ENCODE measurements around the gene CPO.

CPO gene

DNA sequence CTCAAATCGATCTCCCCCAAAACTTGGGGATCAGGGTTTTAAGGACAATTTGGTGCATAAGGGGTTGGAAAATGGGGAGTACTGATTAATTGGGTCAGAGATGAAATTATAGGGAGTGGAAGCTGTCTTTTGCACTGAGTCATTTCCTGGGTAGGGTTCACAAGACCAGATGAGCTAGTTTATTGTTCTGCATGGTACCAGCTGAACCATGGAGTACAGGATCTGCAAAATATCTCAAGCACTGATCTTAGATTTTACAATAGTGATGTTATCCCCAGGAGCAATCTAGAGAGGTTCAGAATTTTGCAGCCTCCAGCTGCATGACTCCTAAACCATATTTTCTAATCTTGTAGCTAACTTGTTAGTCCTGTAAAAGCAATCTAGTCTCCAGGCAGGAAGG is 73.1 kb downstream of the CPO start:
- ChIA-PET POLR2A (no interaction called here), CTCF (interaction anchor here (1.3 to 3.7 kb wide), 3 partner anchors 18 to 23 kb away, joined by 3 to 10 read pairs (median 3); no protein-coding TSS in a partner anchor)
- DNase-seq (ENCODE audit: extremely low spot score): no peak
- TF ChIP-seq, protein P1, sequence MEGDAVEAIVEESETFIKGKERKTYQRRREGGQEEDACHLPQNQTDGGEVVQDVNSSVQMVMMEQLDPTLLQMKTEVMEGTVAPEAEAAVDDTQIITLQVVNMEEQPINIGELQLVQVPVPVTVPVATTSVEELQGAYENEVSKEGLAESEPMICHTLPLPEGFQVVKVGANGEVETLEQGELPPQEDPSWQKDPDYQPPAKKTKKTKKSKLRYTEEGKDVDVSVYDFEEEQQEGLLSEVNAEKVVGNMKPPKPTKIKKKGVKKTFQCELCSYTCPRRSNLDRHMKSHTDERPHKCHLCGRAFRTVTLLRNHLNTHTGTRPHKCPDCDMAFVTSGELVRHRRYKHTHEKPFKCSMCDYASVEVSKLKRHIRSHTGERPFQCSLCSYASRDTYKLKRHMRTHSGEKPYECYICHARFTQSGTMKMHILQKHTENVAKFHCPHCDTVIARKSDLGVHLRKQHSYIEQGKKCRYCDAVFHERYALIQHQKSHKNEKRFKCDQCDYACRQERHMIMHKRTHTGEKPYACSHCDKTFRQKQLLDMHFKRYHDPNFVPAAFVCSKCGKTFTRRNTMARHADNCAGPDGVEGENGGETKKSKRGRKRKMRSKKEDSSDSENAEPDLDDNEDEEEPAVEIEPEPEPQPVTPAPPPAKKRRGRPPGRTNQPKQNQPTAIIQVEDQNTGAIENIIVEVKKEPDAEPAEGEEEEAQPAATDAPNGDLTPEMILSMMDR (IDR thresholded peaks at IDR 0.05; ENCODE audit: control extremely low read depth, extremely low read depth, low read depth, missing control alignments): no peak

DNA sequence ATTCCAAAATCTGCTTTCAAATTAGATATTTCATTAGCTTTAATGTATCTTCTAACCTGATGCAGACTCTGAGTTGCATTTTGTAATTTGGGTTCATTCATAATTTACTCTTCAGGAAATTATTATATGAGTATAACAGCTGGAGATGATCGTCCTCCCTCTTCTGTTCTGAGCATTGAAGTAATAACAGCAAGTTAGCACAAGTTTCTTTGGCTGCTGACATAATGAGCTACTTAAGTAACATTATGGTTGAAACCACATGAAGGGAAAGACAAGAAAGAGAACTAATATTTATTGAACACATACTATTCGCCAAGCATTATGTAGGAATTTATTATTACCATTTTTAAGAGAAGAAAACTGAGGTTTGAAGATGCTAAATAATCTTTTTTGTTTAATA is 75.1 kb downstream of the CPO start:
- ChIA-PET POLR2A (no interaction called here), CTCF (interaction anchor here (1.2 to 1.5 kb wide), 2 partner anchors 19 to 292 kb away, joined by 3 to 4 read pairs; no protein-coding TSS in a partner anchor)
- TF ChIP-seq, protein P1 (IDR thresholded peaks at IDR 0.05; ENCODE audit: control extremely low read depth, extremely low read depth, low read depth, missing control alignments): no peak
- DNase-seq (ENCODE audit: extremely low spot score): no peak

GRCh38 chr2:207015901-207016300 is 76.6 kb downstream of the CPO start:
- DNase-seq (ENCODE audit: extremely low spot score): no peak
- TF ChIP-seq, protein P1 (IDR thresholded peaks at IDR 0.05; ENCODE audit: control extremely low read depth, extremely low read depth, low read depth, missing control alignments): no peak
- POLR2A ChIA-PET: no interaction called here
- CTCF ChIA-PET: no interaction called here
